Testis (tissue), 3 donors: ENCODE measurements around the gene ARMC2. TPM values are rescaled to one million over a fixed set of nuclear protein-coding genes. Genes with fewer than 3 reads are reported as not detected.
A peak's percentile ranks its signal among the peaks of the same experiment; 100 is the strongest.
"Not testable (repeated sequence)": the region's sequence is repeated elsewhere in the genome, so short reads cannot be mapped to it uniquely, and the experiment has no call there.

Source experiments
- DNase-seq: peaks from one replicate; pipeline ENCODE4 v3.0.0-alpha.2; 2019
- H3K27ac ChIP-seq, 2 donors: fragments of 200-600 bp; sonication (generic); one replicate each; pipeline ENCODE4 v1.5.1; 2019
- H3K27me3 ChIP-seq: fragments of 200-600 bp; sonication (generic); one replicate; pipeline ENCODE4 v1.5.1; 2019
- H3K36me3 ChIP-seq: fragments of 200-600 bp; sonication (generic); one replicate; pipeline ENCODE4 v1.5.1; 2017; ENCODE audit warnings: low read depth; ENCODE audit errors: missing control alignments
- H3K4me1 ChIP-seq: fragments of 200-600 bp; sonication (generic); one replicate; pipeline ENCODE4 v1.5.1; 2019
- H3K4me3 ChIP-seq, 2 donors: fragments of 200-600 bp; sonication (generic); one replicate each; pipeline ENCODE4 v1.5.1; 2017 to 2019
- H3K9me3 ChIP-seq: fragments of 200-600 bp; sonication (generic); one replicate; pipeline ENCODE4 v1.5.1; 2017
- POLR2A ChIP-seq: fragments of 450-650 bp; IDR thresholded peaks from one replicate; pipeline ENCODE4 v1.6.1; 2017; ENCODE audit warnings: antibody characterized with exemption, mild to moderate bottlenecking, moderate library complexity
- WGBS, 2 donors: methylation state at CpG; one replicate each; pipeline ENCODE4 v1.1.5; 2018; 5-methylcytosine and 5-hydroxymethylcytosine counted together
- intact Hi-C: fragments of 100-400 bp; cut with DNase I; formaldehyde crosslinking; loops from one replicate; pipeline ENCODE4 v1.15.1; 2023; ENCODE audit warnings: low total_unique reads
- polyA plus RNA-seq: library from polyadenylated mRNA; stranded (reverse); fragments of 350-450 nt; fragmentation: Illumina TruSeq; extraction: RNeasy Lipid Tissue Mini Kit (QIAGEN cat#74804); gene quantifications from one replicate; pipeline ENCODE4 v1.2.3, GENCODE V29; 2014; ENCODE audit warnings: low read depth, low replicate concordance; ENCODE audit not compliant: insufficient read depth
- total RNA-seq, 2 donors: library from RNA; depleted of rRNA; stranded (reverse); fragments of >200 nt; gene quantifications; one replicate each; pipeline ENCODE4 v1.2.3, GENCODE V29; 2016
- TF ChIP-seq, protein P1 (sequence below), 3 experiments: fragments of 450-650 bp in 2 of 3; fragments of 200-600 bp in 1 of 3; sonication (generic) in 1 of 3; IDR thresholded peaks; one replicate each; pipeline ENCODE4 v1.5.1; 2016 to 2019; ENCODE audit warnings: antibody characterized with exemption in 3 of 3, mild to moderate bottlenecking in 2 of 3, moderate library complexity in 1 of 3

ARMC2 gene
- total and polyA plus RNA-seq, 3 donors from 2014 or later: 24.0 to 78.6 (median 51.4) TPM

DNA sequence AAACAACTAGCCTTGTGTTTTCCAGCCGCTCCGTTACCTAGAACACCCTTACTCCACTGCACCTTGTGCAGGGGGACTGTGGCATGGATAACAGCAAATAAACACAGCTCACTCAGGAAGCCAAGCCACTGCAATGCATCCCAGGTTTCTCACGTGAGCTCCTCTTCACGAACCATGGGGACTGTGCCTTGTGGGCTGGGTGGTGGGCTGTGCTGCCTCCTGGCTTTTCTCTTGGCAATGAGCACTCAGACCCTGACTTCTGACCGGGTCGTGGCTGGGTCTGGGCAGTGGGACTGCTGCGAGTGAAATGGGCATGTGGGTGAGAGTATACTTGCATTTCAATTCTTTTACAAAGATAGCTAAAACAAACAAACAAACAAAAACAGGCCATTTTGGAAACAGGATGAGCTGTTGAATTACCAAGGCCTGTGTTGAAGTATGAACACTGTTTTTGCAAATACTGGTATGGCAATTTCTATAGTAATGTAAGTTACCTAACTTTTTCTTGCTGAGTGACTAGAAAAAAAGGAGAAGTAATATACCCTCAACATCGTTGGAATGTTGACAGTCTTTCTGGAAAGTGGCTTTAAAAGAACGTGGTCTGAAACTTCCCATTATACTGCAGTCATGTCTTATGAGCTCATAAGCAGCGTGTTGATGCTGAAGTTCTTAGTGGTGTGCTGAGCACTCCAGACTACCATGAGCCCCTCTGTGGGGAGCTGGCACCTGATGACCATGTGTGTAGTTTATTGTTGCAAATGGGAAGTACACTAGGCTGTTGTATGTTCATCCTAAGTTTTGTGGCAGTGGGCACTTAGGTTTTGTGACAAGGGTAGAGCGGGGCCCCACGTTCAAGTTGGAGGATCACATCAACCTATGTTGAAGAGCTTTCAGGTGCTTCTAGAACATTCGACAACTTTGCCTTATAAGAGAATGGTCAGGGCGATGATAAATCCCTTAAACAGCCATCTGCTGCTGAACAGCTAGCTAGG, 120.4 kb downstream of the ARMC2 start:
- H3K27ac ChIP-seq: peak overlapping the region in 1 of 2 donors; percentile 9
- TF ChIP-seq, protein P1, sequence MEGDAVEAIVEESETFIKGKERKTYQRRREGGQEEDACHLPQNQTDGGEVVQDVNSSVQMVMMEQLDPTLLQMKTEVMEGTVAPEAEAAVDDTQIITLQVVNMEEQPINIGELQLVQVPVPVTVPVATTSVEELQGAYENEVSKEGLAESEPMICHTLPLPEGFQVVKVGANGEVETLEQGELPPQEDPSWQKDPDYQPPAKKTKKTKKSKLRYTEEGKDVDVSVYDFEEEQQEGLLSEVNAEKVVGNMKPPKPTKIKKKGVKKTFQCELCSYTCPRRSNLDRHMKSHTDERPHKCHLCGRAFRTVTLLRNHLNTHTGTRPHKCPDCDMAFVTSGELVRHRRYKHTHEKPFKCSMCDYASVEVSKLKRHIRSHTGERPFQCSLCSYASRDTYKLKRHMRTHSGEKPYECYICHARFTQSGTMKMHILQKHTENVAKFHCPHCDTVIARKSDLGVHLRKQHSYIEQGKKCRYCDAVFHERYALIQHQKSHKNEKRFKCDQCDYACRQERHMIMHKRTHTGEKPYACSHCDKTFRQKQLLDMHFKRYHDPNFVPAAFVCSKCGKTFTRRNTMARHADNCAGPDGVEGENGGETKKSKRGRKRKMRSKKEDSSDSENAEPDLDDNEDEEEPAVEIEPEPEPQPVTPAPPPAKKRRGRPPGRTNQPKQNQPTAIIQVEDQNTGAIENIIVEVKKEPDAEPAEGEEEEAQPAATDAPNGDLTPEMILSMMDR (IDR thresholded peaks at IDR 0.05): no peak
- TF ChIP-seq POLR2A: no peak
- H3K27me3 ChIP-seq: no peaks in the 10 kb centered on the region
- intact Hi-C loops: no loop called here
- no peak overlapping the region for H3K4me3 ChIP-seq
- 77 to 83% methylated on average over 13 to 14 of the region's 14 CpGs for WGBS, 2 donors
- no peaks in the 10 kb centered on the region for H3K4me1 ChIP-seq
- DNase-seq: no peak
- H3K9me3 ChIP-seq: no peaks in the 10 kb centered on the region
- no peaks in the 10 kb centered on the region for H3K36me3 ChIP-seq

DNA sequence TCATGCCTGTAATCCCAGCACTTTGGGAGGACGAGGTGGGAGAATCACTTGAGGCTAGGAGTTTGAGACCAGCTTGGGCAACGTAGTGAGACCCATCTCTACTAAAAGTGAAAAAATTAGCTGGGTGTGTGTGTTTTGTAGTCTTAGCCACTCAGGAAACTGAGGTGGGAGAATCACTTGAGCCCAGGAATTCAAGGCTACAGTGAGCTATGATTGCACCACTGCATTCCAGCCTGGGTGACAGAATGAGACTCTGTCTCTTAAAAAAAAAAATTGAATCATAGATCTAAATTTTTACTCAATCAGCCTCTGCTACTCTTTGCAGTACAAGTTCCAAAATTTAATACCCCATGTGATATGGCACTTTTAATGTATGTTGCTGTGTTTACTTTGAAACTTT, 121.6 kb downstream of the ARMC2 start:
- TF ChIP-seq, protein P1 (IDR thresholded peaks at IDR 0.05): no peak
- no peak for TF ChIP-seq POLR2A
- DNase-seq: no peak
- Histone ChIP-seq H3K4me3 (no peak overlapping the region), H3K9me3 (no peaks in the 10 kb centered on the region), H3K27me3 (no peaks in the 10 kb centered on the region), H3K4me1 (no peaks in the 10 kb centered on the region), H3K27ac (no peak overlapping the region), H3K36me3 (no peaks in the 10 kb centered on the region)
- WGBS, 2 donors: 83 to 88% methylated on average over 2 of the region's 2 CpGs
- intact Hi-C loops: no loop called here

DNA sequence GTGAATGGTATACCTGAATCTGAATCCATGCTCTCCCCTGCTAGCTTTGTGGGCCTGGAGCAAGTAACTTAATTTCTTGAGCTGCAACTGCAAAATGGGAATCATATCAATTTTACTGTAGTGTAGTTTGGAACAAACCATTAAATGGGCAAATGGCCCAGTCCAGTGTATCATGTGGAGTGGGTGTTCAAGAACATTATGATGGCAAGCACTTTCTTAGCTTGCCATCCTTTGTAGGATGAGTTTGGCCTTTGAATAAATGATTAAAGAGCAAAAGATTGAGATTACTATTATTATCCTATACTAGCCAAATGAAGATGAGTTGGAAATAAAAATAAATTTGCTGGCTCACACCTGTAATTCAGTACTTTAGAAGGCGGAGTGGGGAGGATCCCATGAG, 126.0 kb downstream of the ARMC2 start:
- DNase-seq: no peak
- Histone ChIP-seq H3K27ac (no peak overlapping the region), H3K36me3 (no peaks in the 10 kb centered on the region), H3K27me3 (no peaks in the 10 kb centered on the region), H3K4me1 (no peaks in the 10 kb centered on the region), H3K9me3 (no peaks in the 10 kb centered on the region), H3K4me3 (no peak overlapping the region)
- intact Hi-C loops: no loop called here
- no peak for TF ChIP-seq POLR2A
- TF ChIP-seq, protein P1 (IDR thresholded peaks at IDR 0.05): no peak
- WGBS, 2 donors: 100% methylated on average over 1 of the region's 1 CpG

DNA sequence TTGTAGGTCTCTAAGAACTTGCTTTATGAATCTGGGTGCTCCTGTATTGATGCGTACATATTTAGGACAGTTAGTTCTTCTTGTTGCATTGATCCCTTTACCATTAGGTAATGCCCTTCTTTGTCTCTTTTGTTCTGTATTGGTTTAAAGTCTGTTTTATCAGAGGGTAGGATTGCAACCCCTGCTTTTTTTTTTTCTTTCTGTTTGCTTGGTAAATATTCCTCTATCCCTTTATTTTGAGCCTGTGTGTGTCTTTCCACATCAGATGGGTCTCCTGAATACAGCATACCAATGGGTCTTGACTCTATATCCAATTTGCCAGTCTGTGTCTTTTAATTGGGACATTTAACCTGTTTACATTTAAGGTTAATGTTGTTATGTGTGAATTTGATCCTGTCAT, 130.4 kb downstream of the ARMC2 start:
- H3K9me3 ChIP-seq, H3K27ac ChIP-seq, H3K27me3 ChIP-seq, H3K4me1 ChIP-seq, intact Hi-C loops, H3K4me3 ChIP-seq, H3K36me3 ChIP-seq, DNase-seq: not testable (repeated sequence)
- 97 to 100% methylated on average over 1 of the region's 1 CpG for WGBS, 2 donors

DNA sequence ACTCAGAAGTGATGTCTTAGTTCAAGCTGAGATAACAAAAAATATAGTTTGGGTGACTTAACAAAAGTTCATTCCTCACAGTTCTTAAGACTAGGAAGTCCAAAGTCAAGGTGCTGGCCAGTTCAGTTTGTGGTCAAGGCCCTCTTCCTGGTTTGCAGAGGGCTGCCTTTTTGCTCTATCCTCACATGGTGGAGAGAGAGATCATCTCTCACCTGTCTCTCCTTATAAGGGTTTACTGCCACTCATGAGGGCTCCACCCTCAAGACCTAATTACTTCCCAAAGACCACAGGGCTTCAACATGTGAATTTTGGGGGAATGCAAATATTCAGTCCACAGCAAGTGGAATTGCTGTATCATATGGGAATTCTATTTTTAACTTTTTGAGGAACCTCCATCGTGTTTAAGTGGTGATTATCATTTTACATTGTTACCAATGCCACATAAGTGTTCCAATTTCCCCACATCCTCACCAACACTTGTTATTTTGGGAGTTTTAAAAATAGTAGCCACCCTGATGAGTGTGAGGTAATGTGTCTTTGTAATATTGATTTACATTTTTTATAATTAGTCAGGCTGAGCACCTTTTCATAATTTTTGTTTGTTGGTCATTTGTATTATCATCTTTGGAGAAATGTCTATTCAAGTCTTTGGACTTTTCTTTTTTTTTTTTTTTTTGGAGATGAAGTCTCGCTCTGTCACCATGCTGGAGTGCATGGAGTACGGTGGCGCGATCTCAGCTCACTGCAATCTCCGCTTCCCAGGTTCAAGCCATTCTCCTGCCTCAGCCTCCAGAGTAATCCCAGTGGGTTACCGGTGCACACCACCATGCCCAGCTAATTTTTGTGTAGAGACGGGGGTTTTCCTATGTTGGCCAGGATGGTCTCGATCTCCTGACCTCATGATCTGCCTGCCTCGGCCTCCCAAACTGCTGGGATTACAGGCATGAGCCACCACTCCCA, 134.2 kb downstream of the ARMC2 start:
- WGBS, 2 donors: 89 to 94% methylated on average over 9 to 10 of the region's 10 CpGs
- intact Hi-C loops: no loop called here
- Histone ChIP-seq H3K27me3 (no peaks in the 10 kb centered on the region), H3K4me3 (no peak overlapping the region), H3K36me3 (no peaks in the 10 kb centered on the region), H3K9me3 (no peaks in the 10 kb centered on the region), H3K27ac (no peak overlapping the region), H3K4me1 (no peaks in the 10 kb centered on the region)
- TF ChIP-seq, protein P1 (IDR thresholded peaks at IDR 0.05): no peak
- no peak for TF ChIP-seq POLR2A
- DNase-seq: no peak
